Stimulated activated CD8-positive, alpha-beta memory T cell treated with anti-CD3 and anti-CD28 coated beads, Interleukin-4, amount 100 ng/mL, for 48 hours (primary cell): Measurements from ENCODE around the gene ATAD3A.
"Not testable (repeated sequence)": the region's sequence is repeated elsewhere in the genome, so short reads cannot be mapped to it uniquely, and the experiment has no call there.

ENCODE experiments used
- DNase-seq: peaks from one replicate; pipeline ENCODE4 v3.0.0-alpha.2; 2020

The ATAD3A gene

GRCh38 chr1:1524750-1525383 lies 12.9 kb downstream of the ATAD3A start:
- DNase-seq, result not testable (repeated sequence)

DNA sequence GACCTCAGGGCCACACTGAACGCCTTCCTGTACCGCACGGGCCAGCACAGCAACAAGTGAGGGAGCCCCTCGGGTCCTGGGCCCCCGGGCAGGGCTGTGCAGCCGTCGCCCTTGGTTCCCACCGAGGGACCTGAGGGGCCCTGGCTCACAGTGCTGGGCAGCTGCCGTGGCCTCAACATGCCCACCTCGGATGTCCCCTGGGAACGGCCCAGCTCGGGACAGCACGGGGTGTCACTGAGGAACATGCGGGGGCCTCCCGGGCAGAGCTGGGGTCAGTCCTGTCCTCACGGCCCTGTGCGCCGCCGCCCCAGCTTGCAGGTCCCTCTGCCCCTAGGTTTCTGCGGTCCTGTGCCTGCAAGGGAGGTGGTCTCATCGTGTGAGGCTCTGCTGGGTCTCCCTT lies 14.5 kb downstream of the ATAD3A start:
- not testable (repeated sequence) for DNase-seq

DNA sequence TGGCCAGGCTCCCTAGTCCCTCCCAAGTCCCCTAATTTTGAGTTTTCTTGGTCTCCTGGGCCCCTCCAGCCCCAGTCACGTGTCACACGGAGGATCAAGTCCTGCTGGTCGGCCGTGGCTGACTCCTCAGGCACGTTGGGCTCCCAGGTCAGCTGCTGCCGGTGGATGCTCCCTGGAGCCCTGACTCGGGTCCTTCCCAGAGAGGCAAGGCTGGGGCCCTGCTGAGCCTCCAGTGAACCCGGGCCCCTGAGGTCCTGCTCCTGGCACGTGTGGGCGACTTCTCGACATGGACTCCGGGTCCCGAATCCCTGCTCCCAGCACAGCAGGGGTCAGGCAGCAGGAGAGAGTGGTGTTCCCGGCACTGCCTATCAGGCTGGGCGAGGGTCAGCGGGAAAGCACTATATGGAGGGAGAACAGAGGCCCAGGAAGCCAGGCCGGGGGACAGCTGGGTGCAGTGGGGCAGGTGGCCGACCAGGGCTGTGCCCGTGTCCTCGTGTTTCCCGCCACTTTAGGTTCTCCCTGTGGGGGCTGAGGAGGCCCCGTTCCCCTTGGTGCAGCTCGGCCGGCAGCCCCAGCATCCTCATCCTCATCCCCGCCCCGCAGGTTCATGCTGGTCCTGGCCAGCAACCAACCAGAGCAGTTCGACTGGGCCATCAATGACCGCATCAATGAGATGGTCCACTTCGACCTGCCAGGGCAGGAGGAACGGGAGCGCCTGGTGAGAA lies 15.3 kb downstream of the ATAD3A start:
- DNase-seq, result no peak

DNA sequence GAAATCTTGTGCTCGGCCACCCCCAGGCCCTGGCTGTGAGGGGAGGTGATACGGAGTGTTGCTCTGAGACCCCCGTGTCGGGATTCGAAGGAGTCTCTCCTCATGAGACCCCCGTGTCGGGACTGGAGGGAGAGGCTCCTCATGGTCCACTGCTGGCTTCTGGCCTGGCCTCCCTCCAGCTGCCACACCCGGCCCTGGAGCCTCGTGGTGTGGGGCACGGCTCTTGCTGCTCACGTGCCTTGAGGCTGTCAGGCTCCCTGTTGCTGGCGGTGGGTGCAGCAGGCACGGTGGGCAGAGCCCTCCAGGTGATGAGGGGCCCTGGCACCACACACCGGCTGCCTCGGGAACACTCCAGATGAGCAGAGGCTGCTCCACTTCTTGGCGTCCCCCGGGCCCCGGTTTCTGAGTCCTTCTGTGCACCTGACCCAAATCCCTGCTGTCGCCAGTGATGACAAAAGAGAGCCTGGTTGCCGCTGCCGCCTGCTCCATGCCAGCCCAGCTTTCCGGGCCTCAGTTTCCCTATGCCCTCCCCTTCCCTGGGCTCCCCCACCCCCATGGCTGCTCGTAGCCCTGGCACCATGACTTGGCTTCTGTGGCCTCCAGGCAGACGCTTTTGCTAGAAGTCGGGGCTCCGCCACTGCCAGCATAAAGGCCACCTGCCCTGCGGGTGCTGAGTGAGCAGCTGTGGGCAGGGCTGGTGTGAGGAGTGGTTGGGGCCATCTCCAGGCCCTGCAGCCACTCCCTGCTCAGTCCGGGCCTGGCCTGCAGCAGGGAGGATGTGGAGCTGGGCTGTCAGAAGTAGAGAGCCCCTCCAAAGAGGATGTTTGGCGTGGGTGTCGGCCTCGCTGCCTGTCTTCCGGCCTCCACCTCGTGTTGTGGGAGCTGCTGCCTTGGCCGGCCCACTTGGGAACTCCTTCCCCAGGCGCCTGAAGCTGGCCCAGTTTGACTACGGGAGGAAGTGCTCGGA lies 16.6 kb downstream of the ATAD3A start:
- DNase-seq, result no peak

DNA sequence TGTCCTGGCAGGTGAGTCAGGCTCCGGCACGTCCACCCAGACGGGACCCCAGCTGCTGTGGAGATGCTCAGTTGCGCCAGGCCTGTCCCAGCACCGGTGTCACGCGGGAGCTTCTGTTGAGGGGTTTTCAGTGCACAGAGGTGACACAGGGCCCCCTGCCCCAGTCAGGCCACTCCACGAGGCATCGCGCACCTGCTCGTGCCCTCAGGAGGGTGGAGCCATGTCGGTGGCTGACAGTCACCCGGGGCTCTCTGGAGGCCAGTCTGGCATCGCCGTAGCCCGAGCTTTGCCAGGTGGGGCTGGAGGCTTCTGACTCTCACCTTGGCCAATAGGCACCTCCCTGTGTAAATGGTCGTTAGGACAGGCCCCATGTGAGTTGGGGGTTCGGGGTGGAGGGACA lies 17.4 kb downstream of the ATAD3A start:
- no peak for DNase-seq

DNA sequence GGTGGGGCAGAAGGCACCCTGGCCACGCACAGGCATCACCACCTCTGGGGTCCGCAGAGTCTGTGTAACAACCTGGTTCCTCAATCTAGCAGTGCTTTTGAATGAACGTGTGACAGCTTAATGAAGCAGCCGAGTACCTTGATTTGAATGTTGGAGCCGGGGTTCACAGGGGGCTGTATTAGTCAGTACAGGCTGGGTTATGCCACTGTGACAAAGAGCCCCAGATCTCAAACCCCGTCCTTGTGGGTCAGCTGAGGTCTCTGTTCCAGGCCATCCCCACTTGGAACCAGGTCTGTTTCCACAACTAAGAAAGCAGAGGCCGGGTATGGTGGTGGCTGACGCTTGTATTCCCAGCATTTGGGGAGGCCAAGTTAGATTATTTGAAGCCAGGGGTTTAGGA lies 18.0 kb downstream of the ATAD3A start:
- DNase-seq, result no peak

- no peak for DNase-seq
Measured at GRCh38 chr1:1531947-1532346, 20.0 kb downstream of the ATAD3A start.

- DNase-seq, result not testable (repeated sequence)
Measured at GRCh38 chr1:1533176-1533893, 21.4 kb downstream of the ATAD3A start.

GRCh38 chr1:1533894-1534291 lies 21.9 kb downstream of the ATAD3A start:
- DNase-seq, result not testable (repeated sequence)

- no peak for DNase-seq
Measured at GRCh38 chr1:1534401-1535154, 22.6 kb downstream of the ATAD3A start.

GRCh38 chr1:1535201-1536018 lies 23.4 kb downstream of the ATAD3A start:
- no peak for DNase-seq

- DNase-seq, result no peak
Measured at GRCh38 chr1:1536019-1536937, 24.3 kb downstream of the ATAD3A start.

DNA sequence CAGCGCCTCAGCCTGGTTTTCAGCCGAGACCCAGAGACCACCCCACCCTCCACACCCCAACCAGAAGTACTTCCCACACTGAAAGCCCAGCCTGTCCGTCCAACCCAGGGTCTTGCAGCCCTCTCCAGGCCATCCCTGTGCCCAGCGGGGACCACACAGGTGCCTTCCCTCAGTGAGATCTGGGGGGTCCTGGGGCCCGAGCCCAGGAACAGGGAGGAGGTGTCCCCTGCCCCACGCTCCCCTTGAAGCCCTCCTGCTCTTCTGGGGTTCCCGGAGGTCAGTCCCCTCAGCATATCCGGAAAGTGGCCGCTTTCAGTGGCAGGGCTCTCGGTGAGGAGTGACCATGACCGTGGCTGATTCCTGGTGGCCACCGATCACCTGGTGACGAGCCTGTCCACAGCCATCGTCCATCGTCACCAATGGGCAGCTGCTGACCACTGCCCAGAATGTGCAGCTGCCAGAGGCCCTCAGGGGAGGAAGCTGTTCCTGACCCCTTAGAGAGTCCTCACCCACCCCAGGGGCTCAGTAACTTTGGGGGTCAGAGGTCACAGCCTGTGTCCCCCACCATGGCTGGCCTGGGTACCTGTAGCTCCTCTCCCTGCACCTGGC lies 25.1 kb downstream of the ATAD3A start:
- no peak for DNase-seq

DNA sequence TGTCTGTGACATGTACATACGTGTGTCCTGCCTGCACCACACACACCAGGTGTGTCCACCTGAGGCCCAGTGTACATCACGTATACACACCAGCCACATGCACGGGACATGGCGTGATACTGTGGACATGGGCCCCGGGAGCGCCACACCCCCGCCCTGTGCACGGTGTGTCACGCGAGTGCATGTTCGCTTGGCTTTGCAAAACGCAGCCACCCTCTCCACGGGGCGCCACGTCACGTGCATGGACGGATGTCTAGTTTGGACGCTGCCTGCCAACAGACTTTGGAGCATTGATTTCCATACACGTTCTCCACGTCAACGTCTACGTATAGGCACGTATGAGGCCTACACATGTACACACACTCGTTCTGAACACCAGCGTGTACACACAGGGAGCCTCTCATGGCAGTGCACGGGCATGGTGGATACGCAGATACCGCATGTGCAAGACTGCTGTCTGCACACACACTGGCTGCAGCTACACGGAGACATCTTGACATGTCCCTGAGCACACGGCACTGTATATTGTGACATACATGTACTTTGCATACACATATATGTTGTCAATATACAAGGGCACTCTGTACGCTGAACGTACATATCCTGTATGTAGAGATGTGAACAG lies 25.8 kb downstream of the ATAD3A start:
- no peak for DNase-seq

DNA sequence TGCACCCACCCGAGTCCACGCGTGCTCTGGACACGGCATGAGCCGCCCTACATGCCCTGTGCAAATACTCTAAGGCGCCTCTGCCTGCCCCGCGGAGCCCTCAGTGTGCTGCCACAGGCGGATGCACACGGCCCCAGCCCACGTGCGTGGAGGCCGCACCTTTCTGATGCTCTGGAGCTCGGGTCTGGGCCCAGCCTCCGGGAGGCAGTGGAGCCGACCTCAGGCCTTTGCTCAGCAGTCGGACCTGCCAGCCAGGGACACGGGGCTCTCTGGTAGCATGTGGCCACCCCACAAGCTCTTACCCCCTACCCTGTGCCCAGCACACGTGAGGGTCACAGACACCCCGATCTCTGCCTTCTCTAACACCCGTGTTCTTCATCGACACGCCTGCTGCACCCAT lies 26.4 kb downstream of the ATAD3A start:
- no peak for DNase-seq

- no peak for DNase-seq
Measured at GRCh38 chr1:1538989-1539309, 27.0 kb downstream of the ATAD3A start.

GRCh38 chr1:1539310-1540089 lies 27.5 kb downstream of the ATAD3A start:
- no peak for DNase-seq

DNA sequence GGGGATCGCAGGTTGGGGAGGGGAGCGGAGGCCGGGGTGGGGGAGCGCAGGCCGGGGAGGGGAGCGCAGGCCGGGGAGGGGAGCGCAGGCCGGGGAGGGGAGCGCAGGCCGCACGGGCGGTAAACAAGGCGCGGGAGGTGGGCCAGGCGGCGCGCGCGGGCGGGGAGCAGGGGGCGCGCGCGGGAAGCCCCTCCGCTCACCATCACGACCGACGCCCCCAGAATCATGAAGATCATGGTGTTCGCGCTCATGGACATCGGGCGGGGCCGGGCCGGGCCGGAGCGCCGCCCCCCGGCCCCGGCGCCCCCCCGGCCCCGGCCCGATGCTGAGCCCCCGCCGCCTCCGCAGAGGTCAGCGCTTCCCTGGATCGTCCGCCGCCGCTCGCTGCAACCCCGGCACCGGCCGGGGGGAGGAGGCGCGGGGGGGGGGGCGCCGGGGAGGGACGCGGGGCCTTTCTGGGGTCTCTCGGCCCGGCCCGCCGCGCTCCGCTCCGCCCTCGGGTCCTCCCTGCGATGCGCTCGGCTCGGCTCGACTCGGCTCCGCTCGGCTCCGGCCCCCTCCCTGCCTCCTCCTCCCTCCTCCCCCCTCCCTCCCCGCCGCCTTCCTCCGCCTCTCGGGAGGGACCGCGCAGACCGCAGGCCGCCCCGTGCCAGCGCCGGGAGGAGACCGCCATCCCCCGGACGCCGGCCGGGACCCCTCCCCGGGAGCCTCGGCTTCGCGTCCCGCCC lies 28.3 kb downstream of the ATAD3A start, which contains the start of gene TMEM240:
TMEM240 (minus strand) TSS at position 535 of the 728 bp plus-strand sequence; CDS start at position 257, 278 bp downstream.
- DNase-seq, result peak; percentile 74
